NCI-H1417 treated with DMSO at 0.1 percent for 48 hours (cell line): ENCODE results near the gene MYT1.

ENCODE experiments used
- DNase-seq: peaks from one replicate; lab custom pipeline; 2025; lab: John Stamatoyannopoulos, UW

Gene MYT1

GRCh38 chr20:64219202-64219601 is 55.0 kb downstream of the MYT1 start:
- no peak for DNase-seq

GRCh38 chr20:64219730-64220129 is 55.5 kb downstream of the MYT1 start:
- no peak for DNase-seq

- DNase-seq, result no peak
Observed at GRCh38 chr20:64220420-64220819, 56.2 kb downstream of the MYT1 start.

GRCh38 chr20:64220891-64221527 is 56.8 kb downstream of the MYT1 start:
- DNase-seq, result no peak

GRCh38 chr20:64222291-64222735 is 58.1 kb downstream of the MYT1 start:
- DNase-seq, result no peak

GRCh38 chr20:64222851-64223525 is 58.7 kb downstream of the MYT1 start:
- no peak for DNase-seq

- no peak for DNase-seq
Observed at GRCh38 chr20:64223526-64224067, 59.3 kb downstream of the MYT1 start.

- DNase-seq, result no peak
Observed at GRCh38 chr20:64224351-64225170, 60.3 kb downstream of the MYT1 start.

GRCh38 chr20:64225171-64225595 is 60.9 kb downstream of the MYT1 start:
- DNase-seq, result no peak

GRCh38 chr20:64225828-64226598 is 61.8 kb downstream of the MYT1 start:
- DNase-seq, result no peak

- DNase-seq, result no peak
Observed at GRCh38 chr20:64226686-64227580, 62.7 kb downstream of the MYT1 start.

- DNase-seq, result no peak
Observed at GRCh38 chr20:64228086-64228653, 63.9 kb downstream of the MYT1 start.

GRCh38 chr20:64228751-64229506 is 64.7 kb downstream of the MYT1 start:
- no peak for DNase-seq

- DNase-seq, result no peak
Observed at GRCh38 chr20:64229507-64230061, 65.3 kb downstream of the MYT1 start.

GRCh38 chr20:64230461-64231145 is 66.4 kb downstream of the MYT1 start:
- DNase-seq, result no peak

GRCh38 chr20:64231621-64232550 is 67.6 kb downstream of the MYT1 start:
- no peak for DNase-seq

- DNase-seq, result no peak
Observed at GRCh38 chr20:64232794-64233193, 68.5 kb downstream of the MYT1 start.

- DNase-seq, result no peak
Observed at GRCh38 chr20:64233725-64234124, 69.5 kb downstream of the MYT1 start.
